HFF-Myc (cell line): Measurements from ENCODE around the gene ANAPC2.

Source experiments
- DNase-seq: peaks from one replicate; pipeline ENCODE4 v3.0.0-alpha.2; 2011; ENCODE audit warnings: low read depth; ENCODE audit errors: extremely low read depth
- H3K4me3 ChIP-seq: replicated peaks from 2 replicates; pipeline ENCODE4 v1.5.1; 2011; ENCODE audit warnings: low read depth, mild to moderate bottlenecking, control low read depth, low read length
- TF ChIP-seq, protein P1 (sequence below): IDR thresholded peaks from 2 replicates; pipeline ENCODE4 v1.5.1; 2012; ENCODE audit warnings: mild to moderate bottlenecking, low read depth, low read length, control low read depth; ENCODE audit errors: missing control alignments

Gene ANAPC2

DNA sequence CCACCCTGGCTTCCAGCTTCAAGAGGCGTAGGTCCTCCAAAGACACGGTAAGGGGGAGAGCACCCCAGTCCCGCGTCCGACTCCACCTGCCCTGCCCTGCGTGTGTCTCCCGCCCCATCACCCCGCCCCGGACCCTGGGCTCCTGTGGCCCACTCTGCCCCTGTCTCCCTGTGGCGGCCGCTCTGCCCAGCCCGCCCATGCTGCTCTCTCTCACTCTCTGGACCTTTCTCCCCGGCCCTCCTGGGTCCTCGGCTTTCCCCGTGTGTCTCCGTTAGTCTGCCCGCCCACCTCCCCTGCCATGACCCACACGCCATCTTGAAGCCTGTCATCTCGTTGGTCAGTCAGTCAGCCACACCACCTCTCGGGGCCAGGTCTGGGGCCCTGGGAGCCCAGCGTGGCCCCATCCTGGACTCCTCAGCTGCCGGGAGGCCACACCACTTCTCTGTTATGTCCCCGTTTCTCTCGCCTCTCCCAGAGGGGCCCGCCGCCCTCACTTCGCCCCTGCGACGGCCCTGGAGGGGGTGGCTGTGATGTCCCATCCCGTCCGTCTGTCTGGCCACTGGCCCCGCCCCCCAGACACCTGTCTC lies 23.0 kb downstream of the ANAPC2 start:
- DNase-seq = no peak
- H3K4me3 ChIP-seq = no peak overlapping the region
- TF ChIP-seq, protein P1, sequence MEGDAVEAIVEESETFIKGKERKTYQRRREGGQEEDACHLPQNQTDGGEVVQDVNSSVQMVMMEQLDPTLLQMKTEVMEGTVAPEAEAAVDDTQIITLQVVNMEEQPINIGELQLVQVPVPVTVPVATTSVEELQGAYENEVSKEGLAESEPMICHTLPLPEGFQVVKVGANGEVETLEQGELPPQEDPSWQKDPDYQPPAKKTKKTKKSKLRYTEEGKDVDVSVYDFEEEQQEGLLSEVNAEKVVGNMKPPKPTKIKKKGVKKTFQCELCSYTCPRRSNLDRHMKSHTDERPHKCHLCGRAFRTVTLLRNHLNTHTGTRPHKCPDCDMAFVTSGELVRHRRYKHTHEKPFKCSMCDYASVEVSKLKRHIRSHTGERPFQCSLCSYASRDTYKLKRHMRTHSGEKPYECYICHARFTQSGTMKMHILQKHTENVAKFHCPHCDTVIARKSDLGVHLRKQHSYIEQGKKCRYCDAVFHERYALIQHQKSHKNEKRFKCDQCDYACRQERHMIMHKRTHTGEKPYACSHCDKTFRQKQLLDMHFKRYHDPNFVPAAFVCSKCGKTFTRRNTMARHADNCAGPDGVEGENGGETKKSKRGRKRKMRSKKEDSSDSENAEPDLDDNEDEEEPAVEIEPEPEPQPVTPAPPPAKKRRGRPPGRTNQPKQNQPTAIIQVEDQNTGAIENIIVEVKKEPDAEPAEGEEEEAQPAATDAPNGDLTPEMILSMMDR = no peak

DNA sequence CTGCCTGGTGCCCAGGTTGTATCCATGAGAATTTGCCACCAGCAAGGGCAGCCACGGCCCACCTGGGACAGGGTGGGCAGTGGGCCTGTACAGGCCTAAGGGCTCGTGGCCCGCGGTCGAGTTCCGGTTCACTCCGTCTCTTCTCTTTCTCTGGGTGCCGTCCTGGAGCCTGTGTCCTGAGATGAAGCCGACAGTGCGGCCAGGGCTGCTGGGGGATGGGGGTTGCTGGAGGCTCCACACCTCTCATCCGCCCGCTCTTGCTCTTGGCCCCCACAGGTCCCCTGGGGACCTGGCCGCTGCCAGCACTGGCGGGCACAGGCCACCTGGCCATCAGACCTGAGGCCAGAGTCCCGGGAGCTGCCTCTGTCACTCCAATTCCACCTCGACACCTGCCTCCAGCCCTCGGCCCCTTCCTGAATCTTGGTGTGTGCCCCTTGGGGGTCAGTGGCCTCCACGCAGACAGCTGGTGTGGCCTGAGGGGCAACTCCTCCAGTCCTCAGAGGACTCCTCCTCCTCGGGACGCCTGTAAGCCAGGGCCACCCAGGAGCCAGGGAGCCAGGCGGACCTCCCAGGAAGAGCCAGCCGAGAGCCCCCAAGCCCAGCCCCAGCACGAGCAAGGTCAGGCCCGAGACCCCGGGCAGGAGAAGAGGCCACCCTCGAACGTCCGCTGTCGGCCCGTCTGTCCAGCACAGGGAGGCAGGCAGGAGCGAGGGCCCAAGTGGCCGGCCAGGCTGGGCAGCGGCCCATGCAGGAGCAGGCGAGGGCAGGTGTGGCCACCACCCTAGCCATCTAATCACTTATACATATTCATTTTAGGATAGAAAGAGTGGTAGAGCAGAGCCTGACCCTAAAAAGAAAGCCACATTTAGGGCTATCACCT lies 23.8 kb downstream of the ANAPC2 start:
- TF ChIP-seq, protein P1 = no peak
- DNase-seq = no peak
- H3K4me3 ChIP-seq = no peak overlapping the region

DNA sequence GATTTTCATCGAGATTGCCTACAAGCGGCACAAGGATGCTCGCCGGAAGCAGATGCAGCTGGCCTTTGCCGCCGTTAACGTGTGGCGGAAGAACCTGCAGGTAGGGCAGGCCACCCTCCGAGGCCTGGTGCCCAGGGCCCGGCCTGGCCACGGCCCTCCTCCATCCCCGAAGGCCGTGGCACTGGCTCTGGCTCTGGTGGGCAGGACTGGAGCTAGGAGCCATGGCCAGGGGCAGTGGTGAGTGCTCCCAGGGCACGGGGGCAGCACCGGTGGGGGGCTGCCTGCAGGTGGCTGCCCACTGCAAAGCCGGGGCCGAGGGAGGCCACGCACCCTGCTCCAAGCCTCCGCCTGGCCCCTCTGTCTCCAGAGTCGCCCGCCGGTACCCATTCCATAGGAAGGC lies 24.6 kb downstream of the ANAPC2 start:
- no peak overlapping the region for H3K4me3 ChIP-seq
- DNase-seq = no peak
- TF ChIP-seq, protein P1 = no peak

DNA sequence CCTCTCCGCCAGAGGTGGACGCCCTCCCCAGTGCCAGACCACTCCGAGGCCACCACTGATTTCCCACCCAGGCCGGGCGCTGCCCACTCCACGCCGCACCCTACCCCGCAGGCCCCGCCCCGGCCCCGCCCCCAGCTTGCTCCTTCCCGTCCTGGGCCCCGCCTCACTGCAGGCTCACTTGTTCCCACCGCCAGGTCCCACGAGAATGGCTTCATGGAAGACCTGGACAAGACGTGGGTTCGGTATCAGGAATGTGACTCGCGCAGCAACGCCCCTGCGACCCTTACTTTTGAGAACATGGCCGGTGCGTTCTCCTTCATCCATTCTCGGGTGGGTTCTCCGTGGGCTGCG lies 25.0 kb downstream of the ANAPC2 start:
- H3K4me3 ChIP-seq = no peak overlapping the region; the same call in 1 of the 2 replicates
- TF ChIP-seq, protein P1 = no peak
- DNase-seq = no peak

DNA sequence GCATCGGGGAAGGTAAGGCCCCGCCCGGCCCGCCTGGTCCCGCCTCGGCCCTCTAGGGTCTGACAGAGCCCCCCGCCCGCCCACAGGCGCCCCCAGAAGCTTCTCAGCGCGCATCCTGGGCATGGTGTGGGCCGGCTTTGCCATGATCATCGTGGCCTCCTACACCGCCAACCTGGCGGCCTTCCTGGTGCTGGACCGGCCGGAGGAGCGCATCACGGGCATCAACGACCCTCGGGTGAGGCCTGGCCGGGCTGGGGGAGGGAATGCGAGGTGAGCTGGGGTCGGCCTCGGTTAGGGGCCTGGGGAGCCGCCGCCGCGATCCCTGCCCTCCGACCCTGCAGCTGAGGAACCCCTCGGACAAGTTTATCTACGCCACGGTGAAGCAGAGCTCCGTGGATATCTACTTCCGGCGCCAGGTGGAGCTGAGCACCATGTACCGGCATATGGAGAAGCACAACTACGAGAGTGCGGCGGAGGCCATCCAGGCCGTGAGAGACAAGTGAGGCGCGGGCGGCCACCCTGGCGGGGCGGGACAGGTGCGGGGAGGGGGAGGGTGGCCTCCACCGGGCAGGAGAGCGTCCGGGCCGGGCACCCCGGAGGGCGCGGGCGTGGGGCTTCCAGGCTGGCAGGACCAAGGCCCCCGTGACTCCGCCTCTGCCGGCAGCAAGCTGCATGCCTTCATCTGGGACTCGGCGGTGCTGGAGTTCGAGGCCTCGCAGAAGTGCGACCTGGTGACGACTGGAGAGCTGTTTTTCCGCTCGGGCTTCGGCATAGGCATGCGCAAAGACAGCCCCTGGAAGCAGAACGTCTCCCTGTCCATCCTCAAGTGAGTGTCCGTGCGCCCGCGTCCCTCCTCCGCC lies 25.6 kb downstream of the ANAPC2 start:
- no peak overlapping the region; the same call in 1 of the 2 replicates for H3K4me3 ChIP-seq
- DNase-seq = no peak
- TF ChIP-seq, protein P1 = no peak

DNA sequence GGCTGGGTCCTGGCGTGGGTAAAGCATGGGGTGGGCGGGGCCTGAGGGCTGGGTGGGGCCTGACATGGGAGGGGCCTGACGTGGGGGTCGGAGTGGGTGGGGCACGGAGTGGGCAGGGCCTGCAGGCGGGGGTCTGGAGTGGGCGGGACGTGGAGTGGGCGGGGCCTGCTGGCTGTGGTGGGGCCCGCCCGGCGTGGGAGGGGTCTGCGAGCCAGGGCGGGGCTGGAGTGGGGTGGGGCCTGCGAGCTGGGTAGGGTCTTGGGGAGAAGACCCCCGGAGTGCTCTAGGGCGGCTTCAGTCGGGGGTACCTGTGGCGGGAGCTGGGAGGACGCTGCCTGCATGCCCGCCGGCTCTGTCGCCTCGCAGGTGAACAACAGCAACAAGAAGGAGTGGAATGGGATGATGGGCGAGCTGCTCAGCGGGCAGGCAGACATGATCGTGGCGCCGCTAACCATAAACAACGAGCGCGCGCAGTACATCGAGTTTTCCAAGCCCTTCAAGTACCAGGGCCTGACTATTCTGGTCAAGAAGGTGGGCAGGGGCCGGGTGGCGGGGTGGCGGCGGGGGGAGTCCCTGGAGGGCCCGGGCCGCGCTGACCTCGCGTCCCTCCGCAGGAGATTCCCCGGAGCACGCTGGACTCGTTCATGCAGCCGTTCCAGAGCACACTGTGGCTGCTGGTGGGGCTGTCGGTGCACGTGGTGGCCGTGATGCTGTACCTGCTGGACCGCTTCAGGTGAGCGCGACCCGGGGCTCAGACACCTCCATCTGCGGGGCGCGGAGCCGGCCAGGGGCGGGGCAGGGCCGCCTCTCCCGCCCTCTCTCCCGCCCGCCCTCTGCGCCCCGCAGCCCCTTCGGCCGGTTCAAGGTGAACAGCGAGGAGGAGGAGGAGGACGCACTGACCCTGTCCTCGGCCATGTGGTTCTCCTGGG lies 26.5 kb downstream of the ANAPC2 start:
- no peak for DNase-seq
- TF ChIP-seq, protein P1 = no peak
- no peak overlapping the region for H3K4me3 ChIP-seq
